ENCODE measurements around the gene WDR64. TPM values are rescaled to one million over a fixed set of nuclear protein-coding genes. Genes with fewer than 3 reads are reported as not detected.
"Not testable (repeated sequence)": the region's sequence is repeated elsewhere in the genome, so short reads cannot be mapped to it uniquely, and the experiment has no call there.

The WDR64 gene
- total RNA-seq, 2 experiments from 2014 or later: 0.32 TPM; not detected in 1

GRCh38 chr1:241639623-241640148 is 12.4 kb upstream of the WDR64 start:
- H3K27me3 Mint-ChIP-seq: no peaks in the 10 kb centered on the region
- H3K27ac Mint-ChIP-seq: peak overlapping the region; percentile 88
- peak overlapping the region; percentile 92 for H3K4me3 Mint-ChIP-seq
- peaks cover 52% of the 10 kb centered on the region for H3K4me1 Mint-ChIP-seq
- peaks cover 17% of the 10 kb centered on the region for H3K9me3 Mint-ChIP-seq
- H3K36me3 Mint-ChIP-seq: peaks cover 38% of the 10 kb centered on the region
- peak; percentile 43 for DNase-seq

GRCh38 chr1:241640149-241640866 is 11.8 kb upstream of the WDR64 start, which contains the start of the genes CHML and OPN3:
Gene CHML, minus strand, starts transcription at chr1:241640369. Its CDS starts 4,603 bp downstream, at chr1:241635766.
Gene OPN3, minus strand, starts transcription at chr1:241640369. Its CDS starts 115 bp downstream, at chr1:241640254.
- H3K9me3 Mint-ChIP-seq: peaks cover 11% of the 10 kb centered on the region
- H3K4me3 Mint-ChIP-seq: peak within 1 kb of the TSS; percentile 92
- H3K36me3 Mint-ChIP-seq: peaks cover 31% of the 10 kb centered on the region
- peak; percentile 95 for DNase-seq
- H3K27ac Mint-ChIP-seq: peak within 1 kb of the TSS; percentile 89
- no peaks in the 10 kb centered on the region for H3K27me3 Mint-ChIP-seq
- H3K4me1 Mint-ChIP-seq: peaks cover 46% of the 10 kb centered on the region

DNA sequence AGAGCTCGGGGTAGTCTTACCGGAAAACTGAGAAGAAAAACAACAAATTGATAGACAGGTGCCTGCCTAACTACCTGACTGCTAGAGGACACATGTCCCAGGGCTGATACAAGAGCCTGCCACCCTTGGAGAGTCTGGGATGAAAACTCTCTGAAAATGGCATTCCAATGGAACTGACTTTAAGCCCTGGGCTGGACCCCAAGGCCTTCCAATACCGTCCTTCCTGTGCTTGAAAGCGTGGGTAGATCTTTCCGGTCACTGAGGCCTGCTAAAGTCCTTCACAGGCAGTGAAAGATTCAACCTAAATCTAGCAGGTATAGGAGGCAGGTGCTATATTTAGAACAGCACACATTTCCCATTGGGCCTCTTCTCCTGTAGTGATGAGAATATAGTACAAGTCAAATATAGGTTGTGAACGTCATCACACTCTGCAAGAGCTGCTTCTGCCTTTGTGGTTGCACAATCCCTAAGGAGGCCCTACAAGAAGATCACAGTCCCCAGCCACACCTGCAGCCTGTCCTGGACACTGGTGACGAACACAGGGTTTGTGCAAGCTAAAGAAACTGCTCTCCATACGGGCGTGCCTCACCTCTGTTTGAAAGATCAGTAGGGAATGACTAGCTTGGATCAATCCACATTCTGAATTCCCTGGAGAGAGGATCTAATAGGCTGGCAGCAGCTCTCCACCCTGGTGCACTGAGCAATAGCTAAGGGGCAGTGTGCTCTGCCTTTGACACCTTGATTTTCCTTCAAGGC is 11.0 kb upstream of the WDR64 start:
- peak overlapping the region; percentile 57 for H3K4me3 Mint-ChIP-seq
- H3K27ac Mint-ChIP-seq: peak overlapping the region; percentile 89
- H3K9me3 Mint-ChIP-seq: peaks cover 10% of the 10 kb centered on the region
- H3K4me1 Mint-ChIP-seq: peaks cover 39% of the 10 kb centered on the region
- peaks cover 26% of the 10 kb centered on the region for H3K36me3 Mint-ChIP-seq
- no peaks in the 10 kb centered on the region for H3K27me3 Mint-ChIP-seq
- DNase-seq: no peak

- peaks cover 10% of the 10 kb centered on the region for H3K9me3 Mint-ChIP-seq
- peaks cover 31% of the 10 kb centered on the region for H3K4me1 Mint-ChIP-seq
- no peak for DNase-seq
- no peaks in the 10 kb centered on the region for H3K27me3 Mint-ChIP-seq
- peaks cover 19% of the 10 kb centered on the region for H3K36me3 Mint-ChIP-seq
- no peak overlapping the region for H3K27ac Mint-ChIP-seq
- H3K4me3 Mint-ChIP-seq: no peak overlapping the region
These were observed 10.1 kb upstream of the WDR64 start for GRCh38 chr1:241641773-241642592.

DNA sequence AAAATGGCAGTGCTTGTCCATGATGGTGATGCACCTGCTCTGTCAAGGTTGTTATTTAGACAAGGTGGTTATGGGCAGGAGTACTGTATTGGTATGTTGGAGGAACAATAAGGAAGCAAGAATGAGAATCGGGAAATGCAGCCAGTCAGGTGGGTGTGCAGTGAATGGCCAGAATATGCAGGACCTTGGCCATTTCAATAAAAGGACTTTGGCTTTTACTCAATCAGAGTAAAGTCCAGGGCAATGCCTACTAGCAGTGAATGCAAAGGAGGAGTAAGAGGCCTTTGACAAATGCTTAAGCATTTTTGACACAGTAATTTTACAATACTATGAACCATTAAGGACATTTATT is 9.5 kb upstream of the WDR64 start:
- Mint-ChIP-seq H3K27me3 (no peaks in the 10 kb centered on the region), H3K4me1 (peaks cover 26% of the 10 kb centered on the region), H3K36me3 (peaks cover 15% of the 10 kb centered on the region), H3K4me3 (no peak overlapping the region), H3K9me3 (peaks cover 10% of the 10 kb centered on the region), H3K27ac (no peak overlapping the region)
- no peak for DNase-seq

- Mint-ChIP-seq H3K27me3 (no peaks in the 10 kb centered on the region), H3K27ac (no peak overlapping the region), H3K9me3 (peaks cover 10% of the 10 kb centered on the region), H3K4me1 (peaks cover 13% of the 10 kb centered on the region), H3K36me3 (peaks cover 4% of the 10 kb centered on the region), H3K4me3 (no peak overlapping the region)
- DNase-seq: no peak
These were observed 7.8 kb upstream of the WDR64 start for GRCh38 chr1:241644259-241644658.

- Mint-ChIP-seq H3K4me3 (no peak overlapping the region), H3K4me1 (peaks cover 13% of the 10 kb centered on the region), H3K27ac (no peak overlapping the region), H3K36me3 (peaks cover 4% of the 10 kb centered on the region), H3K27me3 (no peaks in the 10 kb centered on the region), H3K9me3 (peaks cover 10% of the 10 kb centered on the region)
- no peak for DNase-seq
These were observed 6.9 kb upstream of the WDR64 start for GRCh38 chr1:241645199-241645598.

- Mint-ChIP-seq H3K4me1 (peaks cover 6% of the 10 kb centered on the region), H3K36me3 (peaks cover 3% of the 10 kb centered on the region), H3K27ac (no peak overlapping the region), H3K9me3 (peaks cover 10% of the 10 kb centered on the region), H3K4me3 (no peak overlapping the region), H3K27me3 (no peaks in the 10 kb centered on the region)
- no peak for DNase-seq
These were observed 5.9 kb upstream of the WDR64 start for GRCh38 chr1:241646201-241646600.

- Mint-ChIP-seq H3K27me3 (no peaks in the 10 kb centered on the region), H3K9me3 (peaks cover 3% of the 10 kb centered on the region), H3K36me3 (peaks cover 3% of the 10 kb centered on the region), H3K27ac (no peak overlapping the region), H3K4me1 (peaks cover 6% of the 10 kb centered on the region), H3K4me3 (no peak overlapping the region)
- no peak for DNase-seq
These were observed 4.4 kb upstream of the WDR64 start for GRCh38 chr1:241647658-241648057.

- Mint-ChIP-seq H3K4me3 (no peak overlapping the region), H3K36me3 (peaks cover 2% of the 10 kb centered on the region), H3K9me3 (peaks cover 2% of the 10 kb centered on the region), H3K27ac (no peak overlapping the region), H3K4me1 (peaks cover 6% of the 10 kb centered on the region), H3K27me3 (no peaks in the 10 kb centered on the region)
- DNase-seq: no peak
These were observed 3.9 kb upstream of the WDR64 start for GRCh38 chr1:241648159-241648558.

DNA sequence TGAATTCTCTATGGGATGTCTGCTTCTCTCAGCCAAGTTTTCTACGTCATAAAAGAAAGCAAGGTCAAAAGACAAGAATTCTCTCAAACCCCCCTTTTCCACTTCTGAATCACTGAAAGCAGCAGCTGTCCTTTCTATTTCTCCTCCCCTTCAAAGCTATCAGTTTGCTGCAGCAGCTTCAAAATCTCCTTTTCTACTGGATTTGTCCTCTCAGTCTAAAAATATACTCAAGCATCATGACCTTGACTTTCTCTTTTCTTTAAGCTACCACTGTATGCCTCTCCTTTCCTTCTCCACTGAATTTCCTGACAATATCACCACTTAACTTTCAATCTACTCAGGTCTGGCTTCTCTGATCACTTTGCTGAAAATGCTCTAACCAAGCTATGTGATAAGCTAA is 1.9 kb downstream of the WDR64 start:
- Mint-ChIP-seq H3K4me3 (no peak overlapping the region), H3K4me1 (no peaks in the 10 kb centered on the region), H3K9me3 (no peaks in the 10 kb centered on the region), H3K27me3 (no peaks in the 10 kb centered on the region), H3K36me3 (no peaks in the 10 kb centered on the region), H3K27ac (no peak overlapping the region)
- DNase-seq: no peak

- no peaks in the 10 kb centered on the region for H3K4me1 Mint-ChIP-seq
- H3K27me3 Mint-ChIP-seq: no peaks in the 10 kb centered on the region
- no peak for DNase-seq
- H3K27ac Mint-ChIP-seq: no peak overlapping the region
- no peaks in the 10 kb centered on the region for H3K36me3 Mint-ChIP-seq
- H3K4me3 Mint-ChIP-seq: no peak overlapping the region
- H3K9me3 Mint-ChIP-seq: no peaks in the 10 kb centered on the region
These were observed 2.6 kb downstream of the WDR64 start for GRCh38 chr1:241654641-241655040.

DNA sequence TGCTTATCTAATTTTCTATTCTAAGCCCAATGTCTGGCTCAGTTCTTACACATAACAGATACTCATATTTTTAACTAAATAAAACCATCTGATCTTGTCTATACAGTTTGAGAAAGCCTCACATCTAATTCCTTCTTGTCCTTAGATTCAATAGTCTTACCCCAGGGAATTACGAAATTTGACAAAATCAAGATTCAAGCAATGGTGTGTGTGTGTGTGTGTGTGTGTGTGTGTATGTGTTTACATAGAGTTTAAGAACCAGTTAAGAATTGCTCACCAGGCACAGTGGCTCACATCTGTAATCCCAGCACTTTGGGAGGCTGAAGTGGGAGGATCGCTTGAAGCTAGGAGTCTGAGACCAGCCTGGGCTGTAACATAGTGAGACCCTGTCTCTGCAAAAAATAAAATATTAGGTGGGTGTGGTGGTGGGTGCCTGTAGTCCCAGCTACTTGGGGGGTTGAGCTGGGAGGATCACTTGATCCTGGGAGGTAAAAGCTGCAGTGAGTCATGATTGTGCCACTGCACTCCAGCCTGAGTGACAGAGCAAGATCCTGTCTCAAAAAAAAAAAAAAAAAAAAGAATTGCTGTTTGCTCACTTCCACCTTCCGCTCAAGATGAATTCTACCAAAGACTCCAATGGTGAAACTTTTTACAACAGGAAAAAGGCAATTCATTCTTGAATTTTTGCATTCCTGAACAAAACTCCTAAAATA is 6.2 kb downstream of the WDR64 start:
- no peaks in the 10 kb centered on the region for H3K27me3 Mint-ChIP-seq
- H3K36me3 Mint-ChIP-seq: no peaks in the 10 kb centered on the region
- no peak for DNase-seq
- no peak overlapping the region for H3K27ac Mint-ChIP-seq
- H3K4me1 Mint-ChIP-seq: no peaks in the 10 kb centered on the region
- H3K9me3 Mint-ChIP-seq: no peaks in the 10 kb centered on the region
- H3K4me3 Mint-ChIP-seq: no peak overlapping the region

GRCh38 chr1:241659016-241659415 is 6.9 kb downstream of the WDR64 start:
- not testable (repeated sequence) for H3K36me3 Mint-ChIP-seq, H3K9me3 Mint-ChIP-seq, H3K27me3 Mint-ChIP-seq, DNase-seq, H3K4me3 Mint-ChIP-seq, H3K27ac Mint-ChIP-seq, H3K4me1 Mint-ChIP-seq
